ENCODE data around the gene SRPK3. TPM values are rescaled to one million over a fixed set of nuclear protein-coding genes. Genes with fewer than 3 reads are reported as not detected.

The SRPK3 gene
- total RNA-seq, 2 experiments from 2014 or later: not detected

DNA sequence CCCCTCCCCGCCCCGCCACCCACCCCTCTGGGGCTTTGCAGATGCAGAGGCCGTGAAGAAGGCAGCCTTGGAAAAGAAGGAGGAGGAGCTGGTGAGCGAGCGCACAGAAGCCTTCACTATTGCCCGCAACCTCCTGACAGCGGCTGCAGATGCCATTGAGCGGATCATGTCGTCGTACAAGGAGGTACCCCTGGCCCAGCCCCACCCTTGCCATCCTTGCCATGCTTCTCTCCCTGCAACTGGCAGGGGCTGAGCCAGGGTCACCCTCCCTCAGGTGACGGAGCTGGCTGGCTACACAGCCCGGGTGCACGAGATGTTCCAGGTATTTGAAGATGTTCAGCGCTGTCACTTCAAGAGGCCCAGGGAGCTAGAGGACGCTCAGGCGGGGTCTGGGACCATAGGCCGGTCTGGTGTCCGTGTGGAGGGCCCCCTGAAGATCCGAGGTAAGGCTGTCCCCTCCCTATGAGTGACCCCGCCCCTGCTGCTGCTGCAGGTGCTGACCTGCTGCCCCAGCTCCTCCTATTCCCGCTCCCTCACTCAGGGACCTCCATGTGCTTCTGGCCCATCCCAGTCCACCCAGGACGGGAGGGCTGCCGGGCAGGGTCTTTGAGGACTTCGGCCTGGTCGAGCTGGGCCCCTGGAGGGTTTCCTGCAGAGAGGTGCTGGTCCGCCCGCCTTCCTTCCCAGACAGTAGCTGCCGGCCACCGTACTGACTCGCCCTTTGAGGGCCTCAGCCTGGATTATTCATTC lies 44.6 kb upstream of the SRPK3 start:
- no peak for DNase-seq (ENCODE audit: low spot score)
- Histone ChIP-seq H3K9me2 (ENCODE audit: insufficient read depth, low read length) (no peaks in the 10 kb centered on the region), H3K9me3 (ENCODE audit: low read length) (no peaks in the 10 kb centered on the region), H3K4me2 (ENCODE audit: low read length) (no peak overlapping the region), H2AFZ (ENCODE audit: low read length) (no peak overlapping the region), H3K4me1 (ENCODE audit: insufficient read depth, low read length, poor library complexity, severe bottlenecking) (peaks cover 10% of the 10 kb centered on the region), H3K36me3 (ENCODE audit: insufficient read depth, low read length) (no peaks in the 10 kb centered on the region; the same call in 1 of the 2 replicates), H4K20me1 (ENCODE audit: insufficient read depth, low read length) (no peaks in the 10 kb centered on the region), H3K4me3 (ENCODE audit: low read depth, low read length, poor library complexity, severe bottlenecking) (no peak overlapping the region), H3K27ac (ENCODE audit: low read depth, low read length, poor library complexity, severe bottlenecking) (no peak overlapping the region), H3K79me2 (ENCODE audit: insufficient read depth, low read depth, low read length) (no peaks in the 10 kb centered on the region)
- intact Hi-C loops (cut with micrococcal nuclease; ENCODE audit: unreplicated experiment): no loop called here
- POLR2A ChIA-PET: interaction anchor here (0.7 to 1.4 kb wide), 2 partner anchors 9 to 586 kb away, joined by 4 read pairs; no protein-coding TSS in a partner anchor
- no TSS peak for BruUV-seq (replicated peaks)
- TF ChIP-seq, protein P1, sequence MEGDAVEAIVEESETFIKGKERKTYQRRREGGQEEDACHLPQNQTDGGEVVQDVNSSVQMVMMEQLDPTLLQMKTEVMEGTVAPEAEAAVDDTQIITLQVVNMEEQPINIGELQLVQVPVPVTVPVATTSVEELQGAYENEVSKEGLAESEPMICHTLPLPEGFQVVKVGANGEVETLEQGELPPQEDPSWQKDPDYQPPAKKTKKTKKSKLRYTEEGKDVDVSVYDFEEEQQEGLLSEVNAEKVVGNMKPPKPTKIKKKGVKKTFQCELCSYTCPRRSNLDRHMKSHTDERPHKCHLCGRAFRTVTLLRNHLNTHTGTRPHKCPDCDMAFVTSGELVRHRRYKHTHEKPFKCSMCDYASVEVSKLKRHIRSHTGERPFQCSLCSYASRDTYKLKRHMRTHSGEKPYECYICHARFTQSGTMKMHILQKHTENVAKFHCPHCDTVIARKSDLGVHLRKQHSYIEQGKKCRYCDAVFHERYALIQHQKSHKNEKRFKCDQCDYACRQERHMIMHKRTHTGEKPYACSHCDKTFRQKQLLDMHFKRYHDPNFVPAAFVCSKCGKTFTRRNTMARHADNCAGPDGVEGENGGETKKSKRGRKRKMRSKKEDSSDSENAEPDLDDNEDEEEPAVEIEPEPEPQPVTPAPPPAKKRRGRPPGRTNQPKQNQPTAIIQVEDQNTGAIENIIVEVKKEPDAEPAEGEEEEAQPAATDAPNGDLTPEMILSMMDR (conservative IDR thresholded peaks at IDR 0.05; ENCODE audit: low read length): no peak
- TF ChIP-seq EZH2phosphoT487 (IDR thresholded peaks at IDR 0.05; ENCODE audit: borderline replicate concordance, low read depth, low read length): no peak
- CTCF ChIA-PET (ENCODE audit: unreplicated experiment): no interaction called here

DNA sequence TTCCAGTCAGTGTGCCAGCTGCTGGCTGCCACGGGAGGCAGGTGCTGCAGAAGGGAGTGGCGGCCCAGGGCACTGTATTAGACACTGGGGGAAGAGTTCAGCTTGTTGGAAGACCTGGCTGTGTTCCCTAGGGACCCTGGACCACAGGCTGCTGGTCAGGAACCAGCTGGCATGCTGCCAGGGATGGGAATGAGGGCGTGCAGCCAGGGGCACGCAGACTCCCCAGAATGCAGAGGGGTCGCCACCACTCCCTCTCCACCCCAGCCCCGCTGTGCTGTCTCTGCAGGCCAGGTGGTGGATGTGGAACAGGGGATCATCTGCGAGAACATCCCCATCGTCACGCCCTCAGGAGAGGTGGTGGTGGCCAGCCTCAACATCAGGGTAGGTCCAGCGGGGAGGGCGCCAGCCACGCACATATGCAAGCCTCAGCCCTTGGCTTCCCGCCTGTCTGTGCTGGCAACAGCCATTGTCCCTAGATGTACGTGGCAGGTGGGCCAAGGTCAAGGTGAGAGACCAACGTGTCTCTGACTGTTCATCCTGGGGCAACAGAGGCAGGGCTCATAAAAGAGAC lies 43.9 kb upstream of the SRPK3 start:
- Histone ChIP-seq H3K9me2 (ENCODE audit: insufficient read depth, low read length) (no peaks in the 10 kb centered on the region), H3K27ac (ENCODE audit: low read depth, low read length, poor library complexity, severe bottlenecking) (no peak overlapping the region), H2AFZ (ENCODE audit: low read length) (no peak overlapping the region), H3K4me2 (ENCODE audit: low read length) (no peak overlapping the region), H3K36me3 (ENCODE audit: insufficient read depth, low read length) (no peaks in the 10 kb centered on the region), H3K79me2 (ENCODE audit: insufficient read depth, low read depth, low read length) (no peaks in the 10 kb centered on the region), H4K20me1 (ENCODE audit: insufficient read depth, low read length) (no peaks in the 10 kb centered on the region), H3K4me3 (ENCODE audit: low read depth, low read length, poor library complexity, severe bottlenecking) (no peak overlapping the region), H3K4me1 (ENCODE audit: insufficient read depth, low read length, poor library complexity, severe bottlenecking) (peaks cover 10% of the 10 kb centered on the region), H3K9me3 (ENCODE audit: low read length) (no peaks in the 10 kb centered on the region)
- DNase-seq (ENCODE audit: low spot score): no peak
- intact Hi-C loops (cut with micrococcal nuclease; ENCODE audit: unreplicated experiment): no loop called here
- no TSS peak for BruUV-seq (replicated peaks)
- TF ChIP-seq, protein P1 (conservative IDR thresholded peaks at IDR 0.05; ENCODE audit: low read length): no peak
- no peak for TF ChIP-seq EZH2phosphoT487 (IDR thresholded peaks at IDR 0.05; ENCODE audit: borderline replicate concordance, low read depth, low read length)
- CTCF ChIA-PET (ENCODE audit: unreplicated experiment): no interaction called here
- POLR2A ChIA-PET: no interaction called here

DNA sequence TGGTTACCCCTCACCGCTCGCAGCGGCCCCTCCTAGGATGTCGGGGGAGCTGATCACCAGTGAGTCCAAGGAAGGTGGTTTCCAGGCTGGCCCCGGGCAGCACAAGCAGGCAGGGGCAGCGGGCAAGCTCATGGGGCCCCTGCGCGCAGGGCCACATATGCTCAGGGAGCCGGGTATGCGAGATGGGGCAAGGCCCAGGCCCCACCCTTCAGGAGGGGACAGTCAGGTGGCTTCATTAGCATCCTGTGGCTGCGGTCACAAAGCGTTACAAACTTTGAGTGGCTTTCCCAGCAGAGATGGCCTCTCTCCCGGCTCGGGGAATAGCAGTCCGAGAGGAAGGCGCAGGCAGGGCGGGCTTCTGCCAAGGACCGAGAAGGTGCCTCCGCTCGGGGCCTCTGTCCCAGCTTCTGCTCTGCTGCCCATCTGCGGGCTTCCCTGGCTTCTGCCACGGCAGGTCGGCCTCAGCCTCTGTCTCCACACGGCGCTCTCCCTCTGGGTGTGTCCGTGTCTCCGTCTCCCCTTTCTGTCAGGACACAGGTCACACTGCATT lies 42.7 kb upstream of the SRPK3 start:
- intact Hi-C loops (cut with micrococcal nuclease; ENCODE audit: unreplicated experiment): no loop called here
- Histone ChIP-seq H2AFZ (ENCODE audit: low read length) (no peak overlapping the region), H3K4me1 (ENCODE audit: insufficient read depth, low read length, poor library complexity, severe bottlenecking) (peaks cover 10% of the 10 kb centered on the region), H3K27ac (ENCODE audit: low read depth, low read length, poor library complexity, severe bottlenecking) (no peak overlapping the region), H3K79me2 (ENCODE audit: insufficient read depth, low read depth, low read length) (no peaks in the 10 kb centered on the region), H3K4me2 (ENCODE audit: low read length) (no peak overlapping the region), H3K9me2 (ENCODE audit: insufficient read depth, low read length) (no peaks in the 10 kb centered on the region), H3K9me3 (ENCODE audit: low read length) (no peaks in the 10 kb centered on the region), H4K20me1 (ENCODE audit: insufficient read depth, low read length) (no peaks in the 10 kb centered on the region), H3K4me3 (ENCODE audit: low read depth, low read length, poor library complexity, severe bottlenecking) (no peak overlapping the region), H3K36me3 (ENCODE audit: insufficient read depth, low read length) (no peaks in the 10 kb centered on the region)
- TF ChIP-seq, protein P1 (conservative IDR thresholded peaks at IDR 0.05; ENCODE audit: low read length): no peak
- no peak for TF ChIP-seq EZH2phosphoT487 (IDR thresholded peaks at IDR 0.05; ENCODE audit: borderline replicate concordance, low read depth, low read length)
- BruUV-seq (replicated peaks): no TSS peak
- ChIA-PET POLR2A (no interaction called here), CTCF (ENCODE audit: unreplicated experiment) (no interaction called here)
- no peak for DNase-seq (ENCODE audit: low spot score)
